ENCODE data around the gene RAN. TPM values are rescaled to one million over a fixed set of nuclear protein-coding genes. Genes with fewer than 3 reads are reported as not detected.
A peak's percentile ranks its signal among the peaks of the same experiment; 100 is the strongest.

Gene RAN
- polyA plus RNA-seq, 1 donor from 2014 or later: 616 TPM

DNA sequence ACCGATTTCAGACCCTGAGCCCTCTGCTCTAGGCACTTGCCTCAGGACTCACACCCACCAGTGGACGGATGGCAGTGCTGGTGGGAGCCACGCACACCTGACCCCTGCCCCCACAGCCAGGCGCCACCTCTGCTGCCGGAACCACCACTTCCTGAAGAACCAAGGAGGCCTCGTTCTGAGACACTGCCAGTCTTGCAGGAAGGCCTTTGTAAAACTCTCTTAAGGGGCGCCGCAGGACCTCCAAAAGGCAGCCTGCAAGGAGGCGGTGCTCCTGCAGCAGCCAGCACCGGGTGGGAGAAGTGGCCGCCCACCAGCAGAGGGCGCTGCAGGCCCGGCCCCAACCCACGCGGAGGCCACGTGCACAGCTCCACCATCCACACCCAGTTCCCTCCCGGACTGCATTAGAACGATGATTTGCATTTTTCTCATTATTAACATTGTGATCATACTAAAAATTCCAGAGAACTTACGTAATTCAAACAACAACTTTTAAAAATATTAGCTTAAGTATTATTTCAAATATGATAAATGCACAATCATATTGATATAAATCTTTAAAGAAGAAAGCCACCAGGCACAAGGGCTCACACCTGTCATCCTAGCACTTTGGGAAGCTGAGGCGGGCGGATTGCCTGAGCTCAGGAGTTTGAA is 45.6 kb upstream of the RAN start:
- Histone ChIP-seq H3K36me3 (ENCODE audit: insufficient read depth, low read length) (peaks cover 4% of the 10 kb centered on the region), H3F3A (ENCODE audit: insufficient read depth, low read length, poor library complexity, severe bottlenecking) (no peaks in the 10 kb centered on the region), H3K9me2 (ENCODE audit: insufficient read depth, low read length) (no peaks in the 10 kb centered on the region), H2AFZ (ENCODE audit: low read depth, low read length) (no peak overlapping the region), H3K79me2 (replicated peaks; ENCODE audit: insufficient read depth, low read length) (peaks cover 10% of the 10 kb centered on the region), H3K9ac (ENCODE audit: low read length) (no peak overlapping the region), H3K4me3 (ENCODE audit: low read length) (no peak overlapping the region), H3K9me3 (ENCODE audit: low read length) (no peaks in the 10 kb centered on the region), H4K20me1 (ENCODE audit: insufficient read depth) (no peaks in the 10 kb centered on the region), H3K4me2 (ENCODE audit: low read length) (no peak overlapping the region), H3K27me3 (ENCODE audit: insufficient read depth, low read depth, low read length) (no peaks in the 10 kb centered on the region), H3K27ac (ENCODE audit: low read length) (no peak overlapping the region)
- TF ChIP-seq, protein P1, sequence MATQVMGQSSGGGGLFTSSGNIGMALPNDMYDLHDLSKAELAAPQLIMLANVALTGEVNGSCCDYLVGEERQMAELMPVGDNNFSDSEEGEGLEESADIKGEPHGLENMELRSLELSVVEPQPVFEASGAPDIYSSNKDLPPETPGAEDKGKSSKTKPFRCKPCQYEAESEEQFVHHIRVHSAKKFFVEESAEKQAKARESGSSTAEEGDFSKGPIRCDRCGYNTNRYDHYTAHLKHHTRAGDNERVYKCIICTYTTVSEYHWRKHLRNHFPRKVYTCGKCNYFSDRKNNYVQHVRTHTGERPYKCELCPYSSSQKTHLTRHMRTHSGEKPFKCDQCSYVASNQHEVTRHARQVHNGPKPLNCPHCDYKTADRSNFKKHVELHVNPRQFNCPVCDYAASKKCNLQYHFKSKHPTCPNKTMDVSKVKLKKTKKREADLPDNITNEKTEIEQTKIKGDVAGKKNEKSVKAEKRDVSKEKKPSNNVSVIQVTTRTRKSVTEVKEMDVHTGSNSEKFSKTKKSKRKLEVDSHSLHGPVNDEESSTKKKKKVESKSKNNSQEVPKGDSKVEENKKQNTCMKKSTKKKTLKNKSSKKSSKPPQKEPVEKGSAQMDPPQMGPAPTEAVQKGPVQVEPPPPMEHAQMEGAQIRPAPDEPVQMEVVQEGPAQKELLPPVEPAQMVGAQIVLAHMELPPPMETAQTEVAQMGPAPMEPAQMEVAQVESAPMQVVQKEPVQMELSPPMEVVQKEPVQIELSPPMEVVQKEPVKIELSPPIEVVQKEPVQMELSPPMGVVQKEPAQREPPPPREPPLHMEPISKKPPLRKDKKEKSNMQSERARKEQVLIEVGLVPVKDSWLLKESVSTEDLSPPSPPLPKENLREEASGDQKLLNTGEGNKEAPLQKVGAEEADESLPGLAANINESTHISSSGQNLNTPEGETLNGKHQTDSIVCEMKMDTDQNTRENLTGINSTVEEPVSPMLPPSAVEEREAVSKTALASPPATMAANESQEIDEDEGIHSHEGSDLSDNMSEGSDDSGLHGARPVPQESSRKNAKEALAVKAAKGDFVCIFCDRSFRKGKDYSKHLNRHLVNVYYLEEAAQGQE (IDR thresholded peaks at IDR 0.05; ENCODE audit: borderline replicate concordance): no peak
- TF ChIP-seq RAD21 (conservative IDR thresholded peaks at IDR 0.05): peak; percentile 12
- TF ChIP-seq TAF1 (IDR thresholded peaks at IDR 0.05; ENCODE audit: low read depth): no peak
- TF ChIP-seq, protein P2, sequence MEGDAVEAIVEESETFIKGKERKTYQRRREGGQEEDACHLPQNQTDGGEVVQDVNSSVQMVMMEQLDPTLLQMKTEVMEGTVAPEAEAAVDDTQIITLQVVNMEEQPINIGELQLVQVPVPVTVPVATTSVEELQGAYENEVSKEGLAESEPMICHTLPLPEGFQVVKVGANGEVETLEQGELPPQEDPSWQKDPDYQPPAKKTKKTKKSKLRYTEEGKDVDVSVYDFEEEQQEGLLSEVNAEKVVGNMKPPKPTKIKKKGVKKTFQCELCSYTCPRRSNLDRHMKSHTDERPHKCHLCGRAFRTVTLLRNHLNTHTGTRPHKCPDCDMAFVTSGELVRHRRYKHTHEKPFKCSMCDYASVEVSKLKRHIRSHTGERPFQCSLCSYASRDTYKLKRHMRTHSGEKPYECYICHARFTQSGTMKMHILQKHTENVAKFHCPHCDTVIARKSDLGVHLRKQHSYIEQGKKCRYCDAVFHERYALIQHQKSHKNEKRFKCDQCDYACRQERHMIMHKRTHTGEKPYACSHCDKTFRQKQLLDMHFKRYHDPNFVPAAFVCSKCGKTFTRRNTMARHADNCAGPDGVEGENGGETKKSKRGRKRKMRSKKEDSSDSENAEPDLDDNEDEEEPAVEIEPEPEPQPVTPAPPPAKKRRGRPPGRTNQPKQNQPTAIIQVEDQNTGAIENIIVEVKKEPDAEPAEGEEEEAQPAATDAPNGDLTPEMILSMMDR (IDR thresholded peaks at IDR 0.05; ENCODE audit: poor library complexity, severe bottlenecking): peak; percentile 49

DNA sequence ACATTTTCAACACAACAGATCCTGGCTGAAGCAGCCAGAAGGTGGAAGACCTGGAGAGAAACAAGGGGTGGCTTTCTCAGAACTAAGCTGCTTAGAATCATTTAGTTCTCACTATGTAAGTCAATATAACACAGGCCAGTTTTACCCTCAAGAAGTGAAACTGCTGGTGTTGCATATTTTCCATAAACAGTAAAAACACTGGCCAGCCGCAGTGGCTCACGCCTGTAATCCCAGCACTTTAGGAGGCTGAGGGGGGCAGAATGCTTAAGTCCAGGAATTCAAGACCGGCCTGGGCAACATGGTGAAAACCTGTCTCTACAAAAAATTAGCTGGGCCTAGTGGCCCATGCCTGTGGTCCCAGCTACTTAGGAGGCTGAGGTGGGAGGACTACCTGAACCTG is 44.4 kb upstream of the RAN start:
- H4K20me1 ChIP-seq (ENCODE audit: insufficient read depth): no peaks in the 10 kb centered on the region
- H3K36me3 ChIP-seq (ENCODE audit: insufficient read depth, low read length): peaks cover 4% of the 10 kb centered on the region
- H2AFZ ChIP-seq (ENCODE audit: low read depth, low read length): no peak overlapping the region
- H3K4me3 ChIP-seq (ENCODE audit: low read length): no peak overlapping the region
- H3K9me2 ChIP-seq (ENCODE audit: insufficient read depth, low read length): no peaks in the 10 kb centered on the region
- no peaks in the 10 kb centered on the region for H3K27me3 ChIP-seq (ENCODE audit: insufficient read depth, low read depth, low read length)
- H3K9ac ChIP-seq (ENCODE audit: low read length): no peak overlapping the region
- TF ChIP-seq MXI1 (conservative IDR thresholded peaks at IDR 0.05; ENCODE audit: poor library complexity, severe bottlenecking) (no peak), EP300 (conservative IDR thresholded peaks at IDR 0.05; ENCODE audit: poor library complexity, severe bottlenecking) (no peak), RAD21 (conservative IDR thresholded peaks at IDR 0.05) (no peak), TAF1 (IDR thresholded peaks at IDR 0.05; ENCODE audit: low read depth) (no peak), SMC3 (conservative IDR thresholded peaks at IDR 0.05; ENCODE audit: poor library complexity) (no peak), EZH2 (IDR thresholded peaks at IDR 0.05; ENCODE audit: borderline replicate concordance, insufficient read depth, low read length, poor library complexity, severe bottlenecking) (no peak), POLR2AphosphoS5 (IDR thresholded peaks at IDR 0.05) (no peak)
- TF ChIP-seq, protein P1 (IDR thresholded peaks at IDR 0.05; ENCODE audit: borderline replicate concordance): no peak
- TF ChIP-seq, protein P2 (IDR thresholded peaks at IDR 0.05; ENCODE audit: poor library complexity, severe bottlenecking): no peak
- no peaks in the 10 kb centered on the region for H3K9me3 ChIP-seq (ENCODE audit: low read length)
- no peak overlapping the region for H3K4me2 ChIP-seq (ENCODE audit: low read length)
- peaks cover 12% of the 10 kb centered on the region for H3K79me2 ChIP-seq (replicated peaks; ENCODE audit: insufficient read depth, low read length)
- H3F3A ChIP-seq (ENCODE audit: insufficient read depth, low read length, poor library complexity, severe bottlenecking): no peaks in the 10 kb centered on the region
- H3K27ac ChIP-seq (ENCODE audit: low read length): no peak overlapping the region
